Measurements from ENCODE around the gene CHAT.

DNA sequence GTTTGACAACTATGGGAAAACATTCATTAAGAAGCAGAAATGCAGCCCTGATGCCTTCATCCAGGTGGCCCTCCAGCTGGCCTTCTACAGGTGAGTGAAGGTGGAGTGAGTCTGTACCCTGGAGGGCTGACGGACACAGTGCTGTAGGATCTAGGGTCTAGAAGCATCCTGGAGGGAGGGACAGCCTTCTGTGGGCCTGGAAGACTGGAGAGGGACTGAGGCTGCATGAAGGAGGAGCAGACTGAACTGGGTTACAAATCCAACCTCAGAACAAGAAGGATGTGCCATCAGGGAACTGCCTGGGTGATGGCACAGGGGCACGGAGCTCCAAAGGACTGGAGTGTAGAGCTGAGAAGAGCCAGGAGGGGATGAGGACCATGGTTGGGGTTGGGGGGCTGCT lies 38.1 kb downstream of the CHAT start:
- TF ChIP-seq, protein P1, sequence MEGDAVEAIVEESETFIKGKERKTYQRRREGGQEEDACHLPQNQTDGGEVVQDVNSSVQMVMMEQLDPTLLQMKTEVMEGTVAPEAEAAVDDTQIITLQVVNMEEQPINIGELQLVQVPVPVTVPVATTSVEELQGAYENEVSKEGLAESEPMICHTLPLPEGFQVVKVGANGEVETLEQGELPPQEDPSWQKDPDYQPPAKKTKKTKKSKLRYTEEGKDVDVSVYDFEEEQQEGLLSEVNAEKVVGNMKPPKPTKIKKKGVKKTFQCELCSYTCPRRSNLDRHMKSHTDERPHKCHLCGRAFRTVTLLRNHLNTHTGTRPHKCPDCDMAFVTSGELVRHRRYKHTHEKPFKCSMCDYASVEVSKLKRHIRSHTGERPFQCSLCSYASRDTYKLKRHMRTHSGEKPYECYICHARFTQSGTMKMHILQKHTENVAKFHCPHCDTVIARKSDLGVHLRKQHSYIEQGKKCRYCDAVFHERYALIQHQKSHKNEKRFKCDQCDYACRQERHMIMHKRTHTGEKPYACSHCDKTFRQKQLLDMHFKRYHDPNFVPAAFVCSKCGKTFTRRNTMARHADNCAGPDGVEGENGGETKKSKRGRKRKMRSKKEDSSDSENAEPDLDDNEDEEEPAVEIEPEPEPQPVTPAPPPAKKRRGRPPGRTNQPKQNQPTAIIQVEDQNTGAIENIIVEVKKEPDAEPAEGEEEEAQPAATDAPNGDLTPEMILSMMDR (IDR thresholded peaks at IDR 0.05; ENCODE audit: poor library complexity, severe bottlenecking): no peak
- no peak for TF ChIP-seq EP300 (conservative IDR thresholded peaks at IDR 0.05; ENCODE audit: poor library complexity, severe bottlenecking)
- TF ChIP-seq POLR2AphosphoS5 (IDR thresholded peaks at IDR 0.05): no peak

Measured in neural cell (in vitro differentiated cells).